COLO668 (cell line): Measurements from ENCODE around the gene ATRN.

Source experiments
- DNase-seq: peaks from one replicate; lab custom pipeline; 2025; ENCODE audit not compliant: unreplicated experiment; lab: John Stamatoyannopoulos, UW

Gene ATRN

DNA sequence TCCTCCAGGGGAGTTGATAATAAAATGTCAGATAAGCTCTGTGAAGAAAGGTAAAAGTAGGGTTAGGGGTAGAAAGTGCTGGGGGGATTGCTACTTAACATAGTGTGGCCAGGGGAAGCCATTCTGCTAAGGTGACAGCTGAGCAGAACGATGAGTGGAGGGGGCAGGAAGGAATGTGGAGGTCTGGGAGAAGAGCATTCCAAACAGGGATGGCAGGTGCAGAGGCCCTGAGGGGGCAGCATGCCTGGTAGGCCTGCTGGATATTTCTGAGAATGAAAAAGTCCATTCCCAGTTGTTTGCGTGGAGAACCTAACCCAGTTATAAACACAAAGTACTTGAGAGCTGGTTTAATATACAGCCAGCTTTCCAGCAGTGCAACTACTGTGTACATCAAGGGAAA lies 183.1 kb downstream of the ATRN start:
- DNase-seq: peak; percentile 42

DNA sequence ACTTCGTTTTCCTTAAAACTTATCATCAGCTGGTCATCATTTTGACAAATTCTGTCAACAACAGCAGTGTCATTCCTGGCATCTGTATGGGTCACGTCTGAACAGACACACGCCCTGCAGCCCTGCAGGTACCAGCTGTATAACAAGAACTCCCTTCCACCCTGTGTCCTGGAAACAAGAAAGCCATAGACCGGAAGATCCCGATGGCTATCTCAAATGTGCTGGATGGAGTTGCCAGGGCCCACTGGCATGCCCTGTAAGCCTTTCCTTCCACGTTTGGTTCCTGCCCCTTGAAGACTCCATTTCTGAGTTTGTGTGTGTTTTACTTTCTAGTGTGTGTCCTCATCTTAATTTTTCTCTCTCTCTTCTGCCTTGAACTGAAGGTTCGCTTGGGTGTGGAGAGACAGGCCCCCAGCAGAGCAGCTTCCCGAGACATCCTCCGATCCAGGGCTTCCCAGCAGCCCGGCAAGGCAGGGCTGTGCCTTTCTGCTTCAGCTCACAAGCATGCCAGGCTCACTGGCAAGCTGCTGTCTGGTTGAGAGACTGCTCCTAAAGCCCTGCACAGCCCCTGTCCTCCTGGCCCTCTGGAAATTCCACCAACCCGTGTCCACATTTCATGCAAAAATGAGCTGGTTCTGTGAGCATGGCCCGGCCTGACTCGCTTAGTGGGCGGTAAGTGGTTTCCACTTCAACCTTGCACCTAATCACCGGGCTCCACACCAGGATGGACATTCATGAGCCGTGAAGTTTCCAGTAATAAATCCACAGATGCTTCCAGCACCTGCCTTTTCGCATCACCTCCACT lies 183.7 kb downstream of the ATRN start:
- peak; percentile 94 for DNase-seq

DNA sequence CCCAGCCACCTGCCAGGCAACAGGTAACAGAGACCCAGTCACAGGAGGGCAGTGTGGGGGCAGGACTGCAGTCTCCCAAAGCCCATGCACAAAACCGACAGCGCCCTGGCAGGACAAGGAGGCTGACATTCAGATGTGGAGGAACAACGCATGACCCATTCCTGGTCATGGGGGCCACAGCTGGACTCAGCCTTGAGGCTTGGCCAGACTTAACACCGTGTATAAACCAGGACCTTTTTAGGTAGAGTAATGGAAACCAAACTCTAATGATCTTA lies 184.2 kb downstream of the ATRN start:
- DNase-seq: no peak

DNA sequence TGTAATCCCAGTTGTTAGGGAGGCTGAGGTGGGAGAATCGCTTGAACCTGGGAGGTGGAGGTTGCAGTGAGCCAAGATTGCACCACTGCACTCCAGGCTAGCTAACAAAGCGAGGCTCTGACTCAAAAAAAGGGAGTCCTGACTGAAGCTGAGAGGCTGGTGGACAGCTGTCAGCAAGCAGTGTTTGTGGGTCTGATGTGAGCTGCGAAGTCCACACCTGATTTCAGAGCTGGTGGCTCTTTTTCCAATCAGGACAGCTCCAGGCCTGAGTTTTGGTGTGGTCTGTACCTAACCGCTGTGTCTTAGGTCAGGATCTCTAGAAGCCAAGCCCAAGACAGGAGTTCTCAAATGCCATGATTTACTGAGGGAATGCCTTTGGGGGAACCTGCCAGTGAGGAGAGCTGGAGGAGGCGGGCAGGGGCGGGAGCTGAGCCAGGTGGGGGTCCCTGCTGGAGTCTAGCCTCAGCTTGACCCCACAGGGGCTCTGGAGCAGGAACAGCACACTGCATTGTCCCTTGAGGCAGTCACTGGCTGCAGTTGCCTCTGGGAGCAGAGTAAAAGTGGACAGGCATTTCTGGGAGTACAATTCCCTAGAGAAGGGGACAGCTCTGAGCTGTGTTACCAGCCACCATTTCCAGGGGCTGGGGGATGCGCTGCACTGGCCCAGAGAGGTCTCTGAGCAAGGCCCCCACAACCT lies 187.3 kb downstream of the ATRN start:
- DNase-seq: no peak

DNA sequence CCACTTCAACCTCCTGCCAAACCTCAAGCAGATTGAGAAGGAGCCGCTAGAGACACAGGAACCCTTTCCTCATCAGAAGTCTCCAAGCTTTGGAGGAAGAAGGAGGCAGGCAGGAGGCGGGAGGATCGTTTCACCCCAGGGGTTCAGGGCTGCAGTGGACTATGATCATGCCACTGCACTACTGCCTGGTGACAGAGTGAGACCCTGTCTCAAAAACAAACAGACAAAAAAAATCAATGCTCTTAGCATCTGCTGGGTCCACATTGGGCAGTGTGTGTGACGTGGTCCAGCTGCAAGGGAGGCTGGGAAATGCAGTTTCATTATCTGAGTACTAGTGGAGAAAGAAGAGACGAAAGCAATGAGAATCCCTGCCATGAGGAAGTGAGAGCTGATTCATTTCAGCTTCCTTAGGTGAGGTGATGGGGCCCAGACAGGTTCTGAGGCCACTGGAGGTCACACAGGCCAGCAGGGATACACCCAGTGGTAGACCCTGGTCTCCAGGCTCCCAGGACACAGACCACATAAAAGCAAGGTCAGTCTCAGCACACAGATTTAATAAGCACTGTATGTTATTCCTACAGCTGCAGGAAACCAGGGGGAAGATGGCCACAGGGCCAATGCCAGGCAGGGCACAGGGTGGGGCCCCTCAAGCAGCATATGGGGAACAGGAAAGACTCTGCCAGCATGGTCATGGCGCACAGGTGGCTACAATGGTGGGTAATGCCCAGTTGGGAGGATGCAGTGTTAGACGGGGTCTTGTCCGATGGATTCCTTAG lies 188.1 kb downstream of the ATRN start:
- DNase-seq: no peak

DNA sequence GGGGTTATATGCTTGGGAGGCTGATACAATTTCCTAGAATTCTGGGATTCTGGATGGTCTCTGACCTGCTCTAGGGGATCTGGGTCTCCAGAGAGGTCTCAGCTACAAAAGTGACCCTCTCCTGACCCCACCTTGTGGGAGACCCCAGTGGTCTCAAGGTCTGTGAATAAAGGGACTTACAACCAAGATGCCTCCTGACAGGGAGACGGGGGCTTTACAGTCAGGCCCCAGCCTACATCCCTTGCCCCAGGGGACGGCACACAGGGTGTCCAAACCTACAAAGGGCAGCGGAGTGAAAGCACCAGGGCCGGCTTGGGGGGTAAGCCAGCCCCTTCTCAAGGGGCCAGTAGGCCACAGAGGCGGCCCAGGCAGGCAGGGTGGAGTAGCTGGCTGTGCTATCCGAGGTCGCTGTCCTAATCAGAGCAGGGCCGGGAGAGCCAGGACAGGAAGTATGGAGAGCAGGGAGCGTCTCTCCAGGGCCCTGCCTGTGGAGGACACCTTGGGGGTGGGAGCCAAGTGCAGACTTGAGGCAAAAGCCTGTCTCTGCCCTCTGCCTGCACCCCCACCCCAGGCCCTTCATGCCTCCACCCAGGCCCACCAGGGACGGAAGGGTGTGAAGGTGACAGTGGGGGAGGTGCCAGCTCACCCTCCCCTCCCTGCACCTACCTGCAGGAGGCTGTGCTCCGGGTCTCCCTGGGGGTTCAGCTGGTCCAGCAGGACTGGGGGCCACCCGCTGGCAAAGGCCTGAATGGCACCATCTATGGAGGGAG lies 188.9 kb downstream of the ATRN start:
- no peak for DNase-seq

DNA sequence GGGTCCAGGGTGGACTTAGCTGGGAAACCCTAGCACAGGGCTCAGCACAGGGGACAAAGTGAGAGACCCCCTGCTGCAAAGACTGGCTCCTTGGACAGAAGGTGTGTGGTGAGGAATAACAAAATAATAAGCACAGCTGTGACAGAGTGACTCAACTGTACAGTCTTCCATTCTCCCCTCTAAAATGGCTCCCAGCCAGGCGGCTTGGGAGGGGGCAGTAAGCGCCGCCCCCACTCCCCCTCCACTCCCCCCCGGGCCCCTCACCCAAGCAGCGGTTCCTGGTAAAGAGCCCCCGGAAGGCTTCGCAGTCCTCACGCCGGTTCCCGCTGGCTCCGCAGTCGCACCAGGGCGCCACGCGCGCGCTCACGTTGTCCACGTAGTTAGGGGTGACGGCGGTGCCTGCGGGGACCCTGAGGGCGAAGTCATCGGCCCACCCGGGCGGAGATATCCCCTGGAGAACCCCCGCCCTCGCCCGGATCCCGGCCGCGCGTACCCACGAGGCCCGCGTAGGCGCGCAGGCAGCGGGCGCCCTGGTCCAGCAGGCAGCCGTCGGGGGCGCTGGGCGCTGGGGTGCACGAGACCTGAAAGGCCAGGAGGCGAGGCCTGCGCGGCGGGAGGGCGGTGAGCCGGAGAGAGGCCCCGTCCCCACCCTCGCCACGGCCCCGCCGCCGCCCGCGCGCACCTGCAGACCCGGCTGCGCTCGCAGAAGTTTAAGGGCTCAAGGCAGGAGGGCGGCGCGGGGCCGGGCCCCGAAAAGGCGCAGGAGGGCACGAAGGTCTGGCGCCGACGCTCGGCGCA lies 189.6 kb downstream of the ATRN start:
- no peak for DNase-seq

DNA sequence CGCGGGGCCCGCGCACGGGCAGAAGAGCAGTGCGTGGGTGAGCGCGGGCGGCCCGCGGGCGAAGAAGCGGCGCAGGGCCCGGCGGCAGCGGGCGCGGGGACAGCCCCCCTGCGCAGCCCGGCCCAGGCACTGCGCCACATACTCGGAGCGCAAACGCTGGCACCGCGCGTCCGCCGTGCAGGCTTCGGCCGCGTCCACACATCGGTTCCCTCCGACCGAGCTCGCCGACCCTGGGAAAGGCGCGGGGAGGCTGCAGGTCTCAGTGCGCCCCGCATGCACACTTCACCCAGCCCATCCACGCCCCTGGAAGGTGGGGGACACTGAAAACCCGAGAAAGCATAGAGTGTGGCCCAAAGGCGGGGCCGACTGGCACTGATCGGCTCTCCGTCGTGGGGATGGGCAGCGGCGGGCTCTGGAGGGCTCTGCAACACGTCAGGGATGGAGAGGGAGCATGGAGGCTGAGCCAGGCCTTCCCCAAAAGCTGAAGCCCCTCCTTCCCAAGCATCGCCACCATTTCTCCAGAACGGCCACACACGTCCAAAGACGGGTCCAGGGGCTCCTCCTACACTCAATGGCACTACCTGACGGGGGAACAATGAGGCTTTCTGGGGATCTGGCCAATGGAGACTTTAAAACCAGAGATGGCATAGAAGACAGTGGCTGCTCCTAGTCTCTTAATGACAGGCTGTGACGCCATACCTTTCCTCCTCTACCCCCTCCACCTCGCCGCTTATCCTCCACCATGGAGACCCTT lies 190.4 kb downstream of the ATRN start:
- no peak for DNase-seq

DNA sequence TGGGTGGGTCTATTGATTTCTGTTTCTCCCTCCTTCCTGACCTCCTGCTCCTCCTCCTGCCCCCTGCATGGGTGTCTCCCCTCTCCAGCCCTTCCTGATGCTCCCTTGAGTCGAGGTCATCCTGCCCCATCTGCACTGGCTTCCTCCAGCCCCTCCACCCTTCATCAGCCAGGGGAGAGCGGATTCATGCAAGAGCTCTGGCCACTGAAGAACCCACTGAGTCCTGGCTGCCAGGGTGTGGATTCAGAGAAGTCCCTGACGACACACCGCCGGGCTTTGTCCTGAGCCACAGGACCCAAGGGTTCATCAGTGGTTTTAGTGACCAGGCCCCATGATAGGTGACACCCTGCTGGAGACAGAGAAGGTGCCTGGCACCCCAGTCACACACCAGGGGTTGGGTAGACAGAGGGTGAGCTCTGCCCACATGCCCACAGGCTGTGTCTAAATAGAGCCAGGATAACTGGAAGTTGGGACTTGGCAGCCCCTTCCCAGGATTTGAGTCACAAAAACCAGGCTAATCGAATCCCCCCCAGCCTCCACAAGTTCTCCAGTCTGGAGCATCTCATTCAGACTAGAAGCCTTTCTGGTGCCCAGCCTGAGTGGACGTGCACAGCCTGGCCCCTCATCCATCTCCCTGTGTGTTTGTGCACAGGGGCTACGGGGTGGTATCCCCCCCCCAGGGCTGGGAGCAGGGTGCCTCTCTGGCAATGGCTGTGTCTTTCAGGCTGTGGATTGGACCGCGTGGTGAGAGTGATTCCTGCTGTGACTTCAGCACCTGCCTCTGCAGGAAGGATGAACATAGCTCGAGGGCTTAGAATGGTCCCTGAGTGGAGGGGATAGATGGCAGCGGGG lies 191.2 kb downstream of the ATRN start:
- peak; percentile 41 for DNase-seq

DNA sequence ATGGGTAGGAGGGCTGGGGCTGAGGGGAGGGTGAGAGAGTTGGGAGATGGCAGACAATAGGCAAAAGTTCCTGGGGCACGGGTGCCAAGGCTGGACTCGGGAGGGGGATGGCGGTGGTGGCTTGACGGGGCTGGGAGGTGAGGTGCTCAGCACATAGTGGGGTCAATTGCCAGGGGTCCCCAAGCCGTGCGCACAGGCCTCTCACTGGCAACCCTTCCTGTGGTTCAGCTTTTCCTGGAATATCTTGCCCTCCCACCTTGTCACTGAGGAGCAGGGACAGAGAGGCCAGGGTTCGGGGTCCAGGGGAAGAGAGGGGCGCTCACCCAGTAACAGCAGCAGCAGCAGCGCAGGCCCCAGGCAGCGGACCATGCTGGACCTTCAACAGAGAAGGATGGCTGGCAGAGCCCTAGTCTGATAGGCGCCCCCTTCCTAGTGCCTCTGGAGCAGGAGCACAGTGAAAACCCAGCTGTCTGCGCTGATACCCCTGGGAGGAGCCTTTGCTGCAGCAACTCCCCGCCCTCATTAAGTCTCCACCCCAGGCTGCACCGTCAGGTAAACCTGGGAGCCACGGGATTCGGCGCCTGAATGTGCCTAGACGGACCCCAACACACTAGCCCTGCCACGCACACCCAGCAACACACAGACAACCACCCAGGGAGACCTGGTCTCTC lies 192.3 kb downstream of the ATRN start, which contains the start of gene GFRA4:
Gene GFRA4, minus strand, starts transcription at position 369 of the 671 bp plus-strand sequence. Its CDS starts 0 bp downstream, at position 369.
- DNase-seq: no peak

DNA sequence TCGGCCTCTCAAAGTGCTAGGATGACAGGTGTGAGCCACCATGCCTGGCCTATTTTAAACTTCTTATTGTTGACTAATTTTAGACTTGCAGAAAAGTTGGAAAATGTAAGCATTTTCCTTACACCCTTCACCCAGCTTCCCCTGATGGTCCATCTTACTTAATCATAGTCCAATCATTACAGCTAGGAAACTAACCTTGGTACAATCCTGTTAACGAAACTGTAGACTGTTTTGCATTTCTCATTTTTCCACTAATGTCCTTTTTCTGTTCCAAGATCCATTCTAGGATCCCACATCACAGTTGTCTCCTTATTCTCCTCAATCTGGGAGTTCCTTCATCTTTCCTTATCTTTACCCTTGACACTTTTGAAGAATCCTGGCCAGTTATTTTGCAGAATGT lies 193.0 kb downstream of the ATRN start:
- no peak for DNase-seq

DNA sequence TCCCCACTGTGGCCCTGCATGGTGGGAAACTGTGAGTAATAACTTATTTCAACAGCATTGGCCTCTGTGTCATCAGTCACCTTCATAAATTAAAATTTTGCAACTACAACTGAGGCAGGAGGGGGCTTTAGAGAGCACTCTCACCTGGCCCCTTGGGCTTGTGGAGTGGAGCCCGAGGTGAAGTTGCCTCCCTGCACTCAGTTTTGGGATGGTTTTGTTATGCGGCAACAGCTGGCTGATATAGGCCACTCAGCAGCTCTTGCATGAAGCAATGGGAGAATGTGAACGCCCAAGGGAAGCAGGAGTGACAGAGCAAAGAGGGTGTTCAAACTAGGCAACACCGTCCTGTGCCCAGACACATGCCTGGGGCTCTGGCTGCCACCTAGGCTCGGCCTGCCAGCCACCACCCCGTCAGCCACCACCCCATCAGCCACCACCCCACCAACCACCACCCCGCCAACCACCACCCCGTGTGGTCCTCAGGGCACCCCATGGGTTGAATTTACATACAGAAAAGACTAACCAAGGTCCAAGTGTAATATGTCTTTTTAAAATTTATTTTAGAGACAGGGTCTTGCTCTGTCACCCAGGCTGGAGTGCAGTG lies 196.7 kb downstream of the ATRN start:
- no peak for DNase-seq

DNA sequence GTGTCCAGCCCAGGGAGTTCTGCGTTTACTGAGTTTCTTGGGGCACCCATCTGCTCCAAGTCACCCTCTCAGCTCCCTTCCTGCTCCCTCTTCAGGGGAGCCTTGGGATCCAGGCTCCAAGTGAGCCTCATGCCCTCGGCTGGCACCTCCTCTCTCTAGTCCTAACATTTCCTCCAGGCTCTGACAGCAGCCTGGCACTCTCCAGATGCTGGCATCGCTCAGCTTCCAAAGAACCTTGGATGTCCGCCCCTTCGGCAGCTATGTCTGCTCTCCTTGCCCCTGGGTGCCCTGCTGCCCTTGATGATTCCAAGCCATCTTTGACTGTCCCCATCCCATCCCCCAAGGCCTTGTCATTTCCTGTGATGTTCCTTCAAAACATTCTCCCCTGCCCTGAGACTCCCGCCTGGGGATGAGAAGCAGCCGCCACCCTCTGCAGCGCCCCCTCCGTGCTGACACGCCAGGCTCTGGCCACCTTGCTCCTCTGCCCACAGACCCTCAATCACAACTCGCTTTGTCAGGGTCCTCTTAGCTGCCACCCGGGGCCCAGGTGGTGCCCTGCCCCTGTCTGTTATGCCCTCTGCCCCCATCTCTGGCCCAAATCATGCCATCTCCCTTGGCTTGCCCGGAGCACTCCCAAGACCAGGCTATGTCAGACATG lies 199.0 kb downstream of the ATRN start:
- no peak for DNase-seq

DNA sequence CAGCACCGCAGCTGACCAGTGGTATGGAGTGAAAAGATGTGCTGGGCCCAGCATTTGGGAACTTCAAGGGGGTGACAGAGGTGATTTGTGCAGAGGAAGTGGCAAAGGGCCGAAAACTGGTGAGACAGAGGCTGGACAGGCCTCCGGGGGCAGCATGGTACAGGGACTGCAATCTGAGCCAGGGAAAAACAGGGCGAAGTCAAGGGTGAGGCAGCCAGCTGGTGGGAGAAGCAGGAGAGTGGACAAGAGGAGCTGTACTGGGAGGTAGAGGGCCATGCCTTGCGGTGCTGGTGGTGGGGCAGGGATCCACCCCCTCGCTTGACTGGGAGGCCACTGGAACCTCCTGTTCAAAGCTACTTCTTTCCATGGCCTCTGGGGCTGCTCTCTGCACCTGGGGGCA lies 199.7 kb downstream of the ATRN start:
- DNase-seq: no peak

DNA sequence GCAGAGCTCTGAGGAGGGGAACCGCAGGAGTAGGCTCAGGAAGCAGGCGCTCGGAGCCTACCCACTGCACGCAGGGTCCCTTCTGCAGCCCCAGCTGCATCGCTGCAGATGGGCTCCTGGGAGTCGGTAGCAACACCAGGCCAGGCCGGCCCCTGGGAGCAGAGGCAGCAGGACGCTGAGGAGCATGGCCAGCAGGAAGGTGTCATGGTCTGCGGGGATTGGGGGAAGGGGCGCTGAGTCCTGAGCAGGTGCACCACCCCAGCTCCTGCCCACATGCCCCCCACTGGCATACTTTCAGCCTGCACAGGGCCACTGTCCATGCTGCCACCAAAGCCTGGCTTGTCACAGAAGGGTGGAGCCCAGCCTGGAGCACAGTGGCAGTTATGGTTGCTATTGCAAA lies 200.1 kb downstream of the ATRN start:
- no peak for DNase-seq

DNA sequence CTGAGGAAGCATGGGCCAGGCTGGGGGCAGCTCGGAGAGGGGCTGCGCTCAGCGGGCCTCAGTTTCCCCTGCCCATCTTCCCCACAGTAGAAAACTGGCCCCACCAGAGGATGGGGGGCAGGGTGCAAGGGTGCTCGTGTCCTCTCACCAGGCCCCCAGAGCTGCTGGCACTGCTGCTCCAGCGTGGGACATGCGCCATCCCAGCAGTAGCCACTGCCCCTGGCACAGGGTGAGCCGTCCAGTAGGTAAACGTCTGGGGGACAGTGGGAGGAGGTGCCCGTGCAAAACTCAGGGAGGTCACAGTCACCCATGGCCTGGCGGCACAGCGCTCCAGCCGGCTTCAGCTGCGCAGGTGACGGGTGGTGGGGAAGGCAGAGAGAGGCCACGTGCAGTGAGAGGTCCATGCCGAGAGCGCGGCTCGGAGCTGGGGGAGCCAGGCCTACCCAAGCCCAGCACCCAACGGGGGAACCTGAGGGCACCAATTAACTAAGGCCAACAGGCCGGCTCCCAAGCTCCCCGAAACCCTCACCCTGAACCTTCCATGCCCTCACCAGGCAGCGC lies 201.2 kb downstream of the ATRN start:
- no peak for DNase-seq

DNA sequence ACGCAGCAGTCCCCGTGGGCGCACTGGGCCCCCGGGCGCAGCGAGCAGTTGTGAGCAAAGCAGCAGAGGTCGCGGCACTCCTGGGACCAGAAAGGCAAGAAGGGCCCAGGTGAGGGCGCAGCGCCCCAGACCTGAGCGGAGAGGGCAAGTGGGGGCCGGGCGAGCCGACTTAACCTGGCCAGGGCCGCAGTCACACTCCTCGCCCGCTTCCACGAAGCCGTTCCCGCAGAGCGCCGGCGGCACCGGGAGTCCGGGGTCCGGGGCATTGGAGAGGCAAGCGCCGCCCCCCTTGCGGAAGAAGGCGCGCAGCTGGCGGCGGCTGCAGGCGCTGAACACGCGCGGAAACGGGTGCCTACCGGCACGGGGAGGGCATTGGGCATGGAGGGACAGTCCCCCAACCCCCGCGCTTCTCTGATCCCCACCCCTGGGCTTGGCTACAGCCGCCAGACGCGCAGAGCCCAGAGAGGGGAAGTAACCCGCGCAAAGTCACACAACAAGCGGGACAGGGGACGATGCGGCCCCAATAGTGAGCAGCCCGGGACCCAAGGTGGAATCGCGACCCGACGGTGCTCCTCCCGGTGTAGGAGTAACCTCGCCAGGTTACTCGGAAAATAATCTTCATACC lies 201.8 kb downstream of the ATRN start:
- DNase-seq: peak; percentile 35
